ENCODE measurements around the gene SMKR1.
"Not testable (repeated sequence)": the region's sequence is repeated elsewhere in the genome, so short reads cannot be mapped to it uniquely, and the experiment has no call there.

SMKR1 gene

DNA sequence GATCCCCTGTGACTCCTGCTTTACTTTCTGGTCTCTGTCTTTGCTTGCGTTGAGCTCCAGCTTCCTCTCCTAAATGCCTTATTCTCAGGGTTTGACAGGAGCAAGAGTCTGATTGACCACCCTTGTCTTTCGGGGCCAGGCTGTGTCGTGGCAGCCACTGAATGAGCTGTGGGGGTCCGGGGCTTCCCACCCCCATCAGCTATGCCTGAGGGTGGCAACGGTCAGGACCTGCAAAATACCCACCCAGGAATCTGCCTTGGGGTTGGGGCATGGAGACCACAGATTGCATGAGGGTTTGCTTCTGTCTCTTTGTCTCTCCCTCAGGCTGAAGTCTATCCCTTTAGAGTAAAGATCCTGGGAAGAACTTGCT, 20.6 kb downstream of the SMKR1 start:
- no peaks in the 10 kb centered on the region for H3K27me3 ChIP-seq (ENCODE audit: insufficient read depth, poor library complexity, severe bottlenecking)
- H3K27ac ChIP-seq (replicated peaks), result no peak overlapping the region
- H3K4me3 ChIP-seq (replicated peaks; ENCODE audit: insufficient read depth, low read length), result no peak overlapping the region
- no peak for DNase-seq (ENCODE audit: low read depth in 1 of 2, low spot score in 1 of 2)
- TF ChIP-seq POLR2AphosphoS5 (IDR thresholded peaks at IDR 0.05; ENCODE audit: low read depth) (no peak), GABPA (IDR thresholded peaks at IDR 0.05; ENCODE audit: low read depth) (no peak), SPI1 (IDR thresholded peaks at IDR 0.05; ENCODE audit: borderline replicate concordance, low read depth) (no peak)
- TF ChIP-seq, protein P1, sequence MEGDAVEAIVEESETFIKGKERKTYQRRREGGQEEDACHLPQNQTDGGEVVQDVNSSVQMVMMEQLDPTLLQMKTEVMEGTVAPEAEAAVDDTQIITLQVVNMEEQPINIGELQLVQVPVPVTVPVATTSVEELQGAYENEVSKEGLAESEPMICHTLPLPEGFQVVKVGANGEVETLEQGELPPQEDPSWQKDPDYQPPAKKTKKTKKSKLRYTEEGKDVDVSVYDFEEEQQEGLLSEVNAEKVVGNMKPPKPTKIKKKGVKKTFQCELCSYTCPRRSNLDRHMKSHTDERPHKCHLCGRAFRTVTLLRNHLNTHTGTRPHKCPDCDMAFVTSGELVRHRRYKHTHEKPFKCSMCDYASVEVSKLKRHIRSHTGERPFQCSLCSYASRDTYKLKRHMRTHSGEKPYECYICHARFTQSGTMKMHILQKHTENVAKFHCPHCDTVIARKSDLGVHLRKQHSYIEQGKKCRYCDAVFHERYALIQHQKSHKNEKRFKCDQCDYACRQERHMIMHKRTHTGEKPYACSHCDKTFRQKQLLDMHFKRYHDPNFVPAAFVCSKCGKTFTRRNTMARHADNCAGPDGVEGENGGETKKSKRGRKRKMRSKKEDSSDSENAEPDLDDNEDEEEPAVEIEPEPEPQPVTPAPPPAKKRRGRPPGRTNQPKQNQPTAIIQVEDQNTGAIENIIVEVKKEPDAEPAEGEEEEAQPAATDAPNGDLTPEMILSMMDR (IDR thresholded peaks at IDR 0.05; ENCODE audit: insufficient read depth, low read length), result no peak
- TF ChIP-seq, protein P2, sequence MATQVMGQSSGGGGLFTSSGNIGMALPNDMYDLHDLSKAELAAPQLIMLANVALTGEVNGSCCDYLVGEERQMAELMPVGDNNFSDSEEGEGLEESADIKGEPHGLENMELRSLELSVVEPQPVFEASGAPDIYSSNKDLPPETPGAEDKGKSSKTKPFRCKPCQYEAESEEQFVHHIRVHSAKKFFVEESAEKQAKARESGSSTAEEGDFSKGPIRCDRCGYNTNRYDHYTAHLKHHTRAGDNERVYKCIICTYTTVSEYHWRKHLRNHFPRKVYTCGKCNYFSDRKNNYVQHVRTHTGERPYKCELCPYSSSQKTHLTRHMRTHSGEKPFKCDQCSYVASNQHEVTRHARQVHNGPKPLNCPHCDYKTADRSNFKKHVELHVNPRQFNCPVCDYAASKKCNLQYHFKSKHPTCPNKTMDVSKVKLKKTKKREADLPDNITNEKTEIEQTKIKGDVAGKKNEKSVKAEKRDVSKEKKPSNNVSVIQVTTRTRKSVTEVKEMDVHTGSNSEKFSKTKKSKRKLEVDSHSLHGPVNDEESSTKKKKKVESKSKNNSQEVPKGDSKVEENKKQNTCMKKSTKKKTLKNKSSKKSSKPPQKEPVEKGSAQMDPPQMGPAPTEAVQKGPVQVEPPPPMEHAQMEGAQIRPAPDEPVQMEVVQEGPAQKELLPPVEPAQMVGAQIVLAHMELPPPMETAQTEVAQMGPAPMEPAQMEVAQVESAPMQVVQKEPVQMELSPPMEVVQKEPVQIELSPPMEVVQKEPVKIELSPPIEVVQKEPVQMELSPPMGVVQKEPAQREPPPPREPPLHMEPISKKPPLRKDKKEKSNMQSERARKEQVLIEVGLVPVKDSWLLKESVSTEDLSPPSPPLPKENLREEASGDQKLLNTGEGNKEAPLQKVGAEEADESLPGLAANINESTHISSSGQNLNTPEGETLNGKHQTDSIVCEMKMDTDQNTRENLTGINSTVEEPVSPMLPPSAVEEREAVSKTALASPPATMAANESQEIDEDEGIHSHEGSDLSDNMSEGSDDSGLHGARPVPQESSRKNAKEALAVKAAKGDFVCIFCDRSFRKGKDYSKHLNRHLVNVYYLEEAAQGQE (IDR thresholded peaks at IDR 0.05; ENCODE audit: insufficient replicate concordance, low read depth), result no peak

DNA sequence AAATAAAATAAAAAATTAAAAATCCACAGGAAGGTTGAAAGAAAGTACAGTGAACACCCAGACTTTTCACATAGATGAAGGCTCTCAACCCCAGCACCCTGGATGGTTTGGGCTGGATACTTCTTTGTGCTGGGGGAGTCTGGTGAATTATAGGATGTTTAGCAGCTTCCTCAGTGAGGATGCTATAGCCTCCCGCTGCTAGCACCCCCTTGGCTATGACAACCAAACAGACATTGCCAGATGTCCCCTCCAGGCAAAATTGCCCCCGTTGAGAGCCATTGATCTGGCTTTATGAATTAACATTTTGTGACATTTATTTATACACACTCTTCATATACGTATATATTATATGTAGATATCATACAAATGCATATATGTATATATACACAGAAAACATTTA, 21.6 kb downstream of the SMKR1 start:
- TF ChIP-seq GABPA (IDR thresholded peaks at IDR 0.05; ENCODE audit: low read depth), result no peak
- no peak for DNase-seq (ENCODE audit: low read depth in 1 of 2, low spot score in 1 of 2)
- no peaks in the 10 kb centered on the region for H3K27me3 ChIP-seq (ENCODE audit: insufficient read depth, poor library complexity, severe bottlenecking)
- H3K27ac ChIP-seq (replicated peaks), result no peak overlapping the region
- no peak overlapping the region for H3K4me3 ChIP-seq (replicated peaks; ENCODE audit: insufficient read depth, low read length)

DNA sequence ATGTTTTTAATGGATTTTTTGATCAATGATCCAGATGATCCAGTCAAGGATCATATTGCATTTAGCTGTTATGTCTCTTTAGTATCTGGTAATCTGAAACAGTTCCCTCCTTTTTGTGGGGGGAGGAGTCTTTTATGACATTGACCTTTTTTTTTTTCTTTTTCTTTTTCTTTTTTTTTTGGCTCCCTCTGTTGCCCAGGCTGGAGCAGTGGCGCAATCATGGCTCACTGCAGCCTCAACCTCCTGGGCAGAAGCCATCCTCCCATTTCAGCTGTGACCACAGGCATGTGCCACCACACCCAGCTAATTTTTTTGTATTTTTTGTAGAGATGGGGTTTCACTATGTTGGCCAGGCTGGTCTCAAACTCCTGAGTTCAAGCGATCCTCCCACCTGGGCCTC, 22.1 kb downstream of the SMKR1 start:
- peak; percentile 65 to 84 for DNase-seq (ENCODE audit: low read depth in 1 of 2, low spot score in 1 of 2)
- not testable (repeated sequence) for H3K27me3 ChIP-seq (ENCODE audit: insufficient read depth, poor library complexity, severe bottlenecking); H3K4me3 ChIP-seq (replicated peaks; ENCODE audit: insufficient read depth, low read length); H3K27ac ChIP-seq (replicated peaks)

DNA sequence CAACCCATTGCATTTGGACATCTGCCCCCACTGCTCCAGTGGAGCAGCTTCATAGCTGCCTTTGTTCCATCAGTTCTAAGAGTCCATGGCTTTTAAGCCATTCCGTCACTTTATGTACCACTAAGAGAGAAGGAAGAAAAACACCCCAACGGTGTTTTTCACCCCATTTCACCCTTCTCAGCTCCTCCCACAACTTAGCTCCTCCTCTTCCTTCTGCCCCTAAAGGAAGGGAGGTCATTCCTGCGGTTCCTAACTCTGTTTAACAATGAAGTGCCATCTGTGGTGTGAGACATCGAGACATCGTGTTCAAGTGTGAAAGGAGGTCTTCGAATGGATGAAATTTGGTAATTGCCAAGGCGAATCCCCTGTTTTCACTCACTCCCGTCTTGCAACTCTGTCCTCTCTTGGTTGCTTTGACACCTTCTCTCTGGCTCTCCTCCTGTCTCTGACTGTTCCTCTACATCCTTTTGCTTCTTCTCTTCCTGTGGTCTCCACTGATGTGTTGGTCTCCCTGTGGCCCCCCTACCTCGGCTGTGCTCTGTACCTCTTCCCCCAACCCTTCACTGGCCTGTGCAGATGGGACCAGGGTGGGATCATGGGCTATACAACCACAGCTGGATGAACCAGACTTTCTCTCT, 23.0 kb downstream of the SMKR1 start:
- H3K27me3 ChIP-seq (ENCODE audit: insufficient read depth, poor library complexity, severe bottlenecking), result no peaks in the 10 kb centered on the region

More for the DNA sequence above, 23.0 kb downstream of the SMKR1 start:
- TF ChIP-seq, protein P2 (IDR thresholded peaks at IDR 0.05; ENCODE audit: insufficient replicate concordance, low read depth), result no peak
- TF ChIP-seq GABPA (IDR thresholded peaks at IDR 0.05; ENCODE audit: low read depth), result no peak
- no peak for TF ChIP-seq POLR2AphosphoS5 (IDR thresholded peaks at IDR 0.05; ENCODE audit: low read depth)
- no peak for TF ChIP-seq SPI1 (IDR thresholded peaks at IDR 0.05; ENCODE audit: borderline replicate concordance, low read depth)
- TF ChIP-seq, protein P1 (IDR thresholded peaks at IDR 0.05; ENCODE audit: insufficient read depth, low read length), result no peak
- Histone ChIP-seq H3K4me3 (replicated peaks; ENCODE audit: insufficient read depth, low read length) (no peak overlapping the region), H3K27ac (replicated peaks) (no peak overlapping the region)
- no peak for DNase-seq (ENCODE audit: low read depth in 1 of 2, low spot score in 1 of 2)
